Stimulated activated CD4-positive, alpha-beta T cell treated with anti-CD3 and anti-CD28 coated beads, Interleukin-12 subunit alpha, Interleukin-12 subunit beta, amount 100 ng/mL, for 4 hours (primary cell): ENCODE data around the gene SAMM50.

Source experiments
- DNase-seq: peaks from one replicate; pipeline ENCODE4 v3.0.0-alpha.2; 2020

SAMM50 gene

DNA sequence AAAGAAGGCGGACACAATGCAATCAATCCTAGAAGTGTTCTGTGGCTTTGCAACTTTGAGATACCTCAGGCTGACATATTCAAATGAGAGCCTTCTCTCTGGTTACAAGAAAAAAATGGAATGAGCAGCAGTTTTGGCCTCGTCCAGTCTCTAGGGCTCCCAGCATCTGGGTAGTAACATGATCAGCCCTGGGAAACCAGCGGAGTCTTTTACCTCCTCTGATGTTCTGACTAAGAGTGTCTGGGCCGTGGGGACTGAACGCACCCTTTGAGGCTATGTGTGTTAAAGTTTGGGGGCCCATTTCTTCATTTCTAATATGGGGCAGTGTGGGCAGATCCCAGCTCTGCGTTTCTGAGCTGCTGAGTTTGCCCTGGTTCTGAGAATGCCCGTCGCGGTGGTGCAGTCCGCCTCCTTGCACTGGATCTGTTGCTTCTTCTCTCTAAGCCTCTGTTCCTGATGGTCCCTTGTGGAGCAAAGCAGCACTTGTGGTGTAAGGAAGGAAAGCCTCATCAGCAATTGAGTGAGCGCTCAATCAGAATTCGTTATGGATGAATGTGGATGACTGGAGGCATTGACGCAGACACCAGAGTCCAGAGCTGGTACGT is 77.0 kb downstream of the SAMM50 start:
- DNase-seq, result no peak

- DNase-seq, result no peak
These were observed 78.0 kb downstream of the SAMM50 start for GRCh38 chr22:44033287-44033686.

DNA sequence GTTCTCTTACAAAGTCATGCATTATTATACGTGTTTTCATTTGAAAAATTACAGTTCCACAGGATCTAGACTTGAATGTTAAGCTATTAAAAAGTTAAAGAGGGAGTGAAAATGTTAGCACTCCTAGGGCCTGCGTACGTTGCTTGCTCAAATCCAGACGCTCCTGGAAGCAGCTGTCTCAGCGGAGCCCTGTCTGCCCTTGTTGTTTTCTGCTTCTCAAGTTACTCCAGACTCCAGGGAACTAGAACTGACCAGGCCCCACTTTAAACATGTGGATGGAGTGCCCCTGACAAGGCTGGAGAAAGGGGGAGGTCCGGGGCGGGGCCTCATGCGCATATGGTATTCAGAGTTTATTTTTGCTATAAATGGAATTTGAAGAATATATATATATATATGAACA is 78.5 kb downstream of the SAMM50 start:
- no peak for DNase-seq

GRCh38 chr22:44037519-44038375 is 82.5 kb downstream of the SAMM50 start:
- DNase-seq, result no peak

GRCh38 chr22:44039566-44040171 is 84.4 kb downstream of the SAMM50 start:
- DNase-seq, result no peak

GRCh38 chr22:44042249-44043218 is 87.3 kb downstream of the SAMM50 start:
- no peak for DNase-seq

- DNase-seq, result no peak
These were observed 89.9 kb downstream of the SAMM50 start for GRCh38 chr22:44045145-44045544.
